ENCODE data around the gene NOP9. TPM values are rescaled to one million over a fixed set of nuclear protein-coding genes. Genes with fewer than 3 reads are reported as not detected.

NOP9 gene
- total RNA-seq, 2 experiments from 2014 or later, result 30.7 to 30.9 TPM

GRCh38 chr14:24277071-24277470 is 22.6 kb upstream of the NOP9 start:
- no peak overlapping the region for H3K4me3 Mint-ChIP-seq

DNA sequence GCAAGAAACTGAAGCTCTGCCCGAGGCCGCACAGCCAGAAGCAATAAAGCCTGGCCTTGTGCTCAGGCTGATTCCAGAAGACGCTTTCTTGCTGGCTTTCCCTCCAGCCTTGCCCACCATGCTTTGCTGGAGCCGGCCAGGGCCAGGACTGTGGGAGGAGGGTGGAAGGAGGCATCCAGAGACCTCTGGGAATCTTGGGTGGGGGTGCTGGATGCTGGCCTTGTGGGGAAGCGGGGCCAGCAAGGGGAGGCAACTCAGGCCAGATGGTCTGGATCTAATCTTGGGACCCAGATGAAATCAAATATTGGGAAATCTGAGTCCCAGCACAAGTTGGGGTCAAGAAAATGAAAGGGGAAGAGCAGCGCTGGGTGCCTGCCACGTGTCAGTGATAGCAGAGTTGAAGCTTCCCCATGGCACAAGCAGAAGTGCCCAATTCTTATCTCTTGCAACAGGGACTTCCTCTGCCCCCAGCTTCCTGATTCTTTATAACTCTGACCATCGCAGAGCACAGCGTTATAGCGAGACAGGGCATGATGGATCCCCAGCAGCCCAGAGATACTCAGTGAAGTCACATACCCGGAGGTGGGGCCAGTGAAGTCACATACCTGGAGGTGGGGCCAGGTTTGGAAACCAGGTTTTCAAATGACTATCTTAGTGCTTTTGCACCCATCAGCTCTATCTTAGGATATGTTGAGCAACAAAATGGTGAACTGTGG is 21.9 kb upstream of the NOP9 start:
- peak; percentile 62 for DNase-seq
- CTCF ChIA-PET, result interaction anchor here (0.6 to 2.7 kb wide), 5 partner anchors 12 to 33 kb away, joined by 3 to 10 read pairs (median 3); partner anchors contain the start of genes CIDEB, DHRS1 and NOP9
- H3K36me3 Mint-ChIP-seq, result peaks cover 3% of the 10 kb centered on the region
- intact Hi-C loops (cut with micrococcal nuclease), result loop anchor here (10.0 kb wide), 1 partner anchor 223 kb away; the partner anchor contains the start of gene CARMIL3
- no peaks in the 10 kb centered on the region for H3K9me3 Mint-ChIP-seq
- POLR2A ChIA-PET, result interaction anchor here (0.7 to 1.4 kb wide), 2 partner anchors 30 to 31 kb away, joined by 3 read pairs; no protein-coding TSS in a partner anchor
- H3K27me3 Mint-ChIP-seq, result no peaks in the 10 kb centered on the region
- peaks cover 63% of the 10 kb centered on the region for H3K4me1 Mint-ChIP-seq (ENCODE audit: low read depth)
- no peak overlapping the region for H3K4me3 Mint-ChIP-seq
- H3K27ac Mint-ChIP-seq, result peak overlapping the region; percentile 54

More at GRCh38 chr14:24277071-24277470, 22.6 kb upstream of the NOP9 start:
- intact Hi-C loops (cut with micrococcal nuclease), result loop anchor here (10.0 kb wide), 1 partner anchor 222 kb away; the partner anchor contains the start of gene CARMIL3
- POLR2A ChIA-PET, result no interaction called here
- no peaks in the 10 kb centered on the region for H3K9me3 Mint-ChIP-seq
- H3K36me3 Mint-ChIP-seq, result peaks cover 3% of the 10 kb centered on the region
- CTCF ChIA-PET, result interaction anchor here (0.6 to 2.7 kb wide), 4 partner anchors 12 to 34 kb away, joined by 3 to 10 read pairs (median 3); partner anchors contain the start of gene CIDEB
- no peak overlapping the region for H3K27ac Mint-ChIP-seq
- no peak for DNase-seq
- no peaks in the 10 kb centered on the region for H3K27me3 Mint-ChIP-seq
- peaks cover 70% of the 10 kb centered on the region for H3K4me1 Mint-ChIP-seq (ENCODE audit: low read depth)

DNA sequence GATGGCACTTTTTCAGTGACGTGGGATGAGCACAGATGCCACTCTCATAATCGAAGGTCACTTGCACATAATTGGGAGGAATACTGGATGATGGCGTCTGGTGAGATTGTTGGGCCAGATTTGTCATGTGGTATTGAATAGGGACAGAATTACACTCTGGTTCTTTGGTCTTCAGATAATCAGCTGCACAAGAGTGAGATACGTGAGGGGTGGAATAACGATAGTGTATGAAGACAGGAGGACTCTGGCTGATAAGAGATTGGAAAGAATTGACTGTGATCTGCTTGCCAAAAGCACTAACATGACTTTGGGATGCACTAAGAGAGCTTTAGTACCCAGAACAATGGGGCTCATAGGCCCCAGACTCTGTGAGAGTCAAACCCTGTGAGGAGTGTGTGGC is 21.2 kb upstream of the NOP9 start:
- ChIA-PET POLR2A (interaction anchor here (0.8 to 1.4 kb wide), 2 partner anchors 32 to 36 kb away, joined by 3 to 4 read pairs; partner anchors contain the start of gene TINF2), CTCF (interaction anchor here (1.1 to 6.7 kb wide), 5 partner anchors 12 to 32 kb away, joined by 4 to 66 read pairs (median 24); partner anchors contain the start of genes CIDEB, DHRS1 and NOP9)
- Mint-ChIP-seq H3K36me3 (peaks cover 3% of the 10 kb centered on the region), H3K27me3 (no peaks in the 10 kb centered on the region), H3K9me3 (no peaks in the 10 kb centered on the region), H3K27ac (peak overlapping the region; percentile 54), H3K4me3 (no peak overlapping the region), H3K4me1 (ENCODE audit: low read depth) (peaks cover 56% of the 10 kb centered on the region)
- DNase-seq, result no peak
- intact Hi-C loops (cut with micrococcal nuclease), result loop anchor here (10.0 kb wide), 1 partner anchor 224 kb away; the partner anchor contains the start of gene CARMIL3

GRCh38 chr14:24279301-24280186 is 20.1 kb upstream of the NOP9 start:
- intact Hi-C loops (cut with micrococcal nuclease), result loop anchor here (1.0 to 10.0 kb wide), 3 partner anchors 10 to 225 kb away; partner anchors contain the start of gene CARMIL3
- ChIA-PET POLR2A (interaction anchor here (0.8 to 1.4 kb wide), 5 partner anchors 9 to 55 kb away, joined by 3 to 4 read pairs (median 3); partner anchors contain the start of genes ADCY4 and TINF2), CTCF (interaction anchor here (0.7 to 6.7 kb wide), 13 partner anchors 8 to 152 kb away, joined by 3 to 66 read pairs (median 7); partner anchors contain the start of genes CIDEB, DHRS1, LTB4R2 and NOP9)
- no peaks in the 10 kb centered on the region for H3K27me3 Mint-ChIP-seq
- peaks cover 46% of the 10 kb centered on the region for H3K4me1 Mint-ChIP-seq (ENCODE audit: low read depth)
- no peak overlapping the region for H3K4me3 Mint-ChIP-seq
- H3K9me3 Mint-ChIP-seq, result no peaks in the 10 kb centered on the region
- H3K27ac Mint-ChIP-seq, result peak overlapping the region; percentile 70
- H3K36me3 Mint-ChIP-seq, result peaks cover 3% of the 10 kb centered on the region
- peak; percentile 77 for DNase-seq

DNA sequence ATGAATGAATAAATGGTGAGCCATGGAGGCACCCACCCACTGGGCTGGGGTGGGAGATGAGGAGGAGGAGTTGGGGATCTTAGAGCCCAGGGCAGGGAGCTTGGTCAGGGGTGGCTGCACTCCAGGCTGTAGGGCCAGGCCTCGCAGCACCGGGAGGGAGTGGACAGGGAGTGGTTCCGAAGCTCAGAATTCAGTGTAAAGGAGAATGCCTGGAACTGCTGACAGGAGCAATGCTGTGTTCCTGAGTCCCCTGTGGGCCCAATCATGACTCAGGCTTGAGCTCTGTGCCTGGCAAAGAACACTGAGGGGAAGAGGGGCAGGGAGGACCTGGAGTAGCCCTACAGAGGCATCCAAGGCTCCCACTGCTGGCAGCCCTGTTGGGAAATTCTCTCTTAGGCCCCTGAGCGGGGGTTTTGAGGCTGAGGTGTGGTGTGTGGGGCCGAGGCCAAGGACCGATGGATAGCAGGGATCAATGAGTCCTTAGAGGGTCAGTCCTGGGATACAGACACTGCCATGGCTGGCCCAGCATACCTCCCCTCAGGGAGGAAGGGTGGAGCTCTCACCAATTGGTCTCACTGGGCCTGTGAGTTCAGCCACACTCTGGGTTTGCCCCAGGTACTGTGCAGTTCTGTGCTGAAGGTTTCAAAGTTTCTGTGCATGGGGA is 18.7 kb upstream of the NOP9 start:
- intact Hi-C loops (cut with micrococcal nuclease), result no loop called here
- Mint-ChIP-seq H3K4me1 (ENCODE audit: low read depth) (peaks cover 38% of the 10 kb centered on the region), H3K9me3 (no peaks in the 10 kb centered on the region), H3K27me3 (no peaks in the 10 kb centered on the region), H3K36me3 (peaks cover 3% of the 10 kb centered on the region), H3K4me3 (no peak overlapping the region), H3K27ac (no peak overlapping the region)
- no peak for DNase-seq
- POLR2A ChIA-PET, result interaction anchor here (1.1 to 1.4 kb wide), 3 partner anchors 9 to 39 kb away, joined by 4 to 5 read pairs (median 5); partner anchors contain the start of gene TINF2
- CTCF ChIA-PET, result interaction anchor here (0.9 to 6.7 kb wide), 9 partner anchors 9 to 53 kb away, joined by 3 to 66 read pairs (median 10); partner anchors contain the start of genes CIDEB, DHRS1, NOP9 and RABGGTA

GRCh38 chr14:24281636-24282035 is 18.0 kb upstream of the NOP9 start:
- Mint-ChIP-seq H3K27ac (no peak overlapping the region), H3K4me3 (no peak overlapping the region), H3K9me3 (no peaks in the 10 kb centered on the region), H3K4me1 (ENCODE audit: low read depth) (peaks cover 38% of the 10 kb centered on the region), H3K27me3 (no peaks in the 10 kb centered on the region), H3K36me3 (peaks cover 3% of the 10 kb centered on the region)
- no peak for DNase-seq
- intact Hi-C loops (cut with micrococcal nuclease), result no loop called here
- ChIA-PET POLR2A (interaction anchor here (1.1 kb wide), 1 partner anchor 9 kb away, joined by 5 read pairs; no protein-coding TSS in a partner anchor), CTCF (interaction anchor here (1.6 to 6.7 kb wide), 4 partner anchors 9 to 38 kb away, joined by 3 to 66 read pairs (median 24); partner anchors contain the start of genes CIDEB, DHRS1 and NOP9)

- intact Hi-C loops (cut with micrococcal nuclease), result no loop called here
- peaks cover 3% of the 10 kb centered on the region for H3K36me3 Mint-ChIP-seq
- POLR2A ChIA-PET, result interaction anchor here (0.6 to 1.7 kb wide), 2 partner anchors 16 to 36 kb away, joined by 3 to 4 read pairs; no protein-coding TSS in a partner anchor
Measured at GRCh38 chr14:24282736-24283135, 16.9 kb upstream of the NOP9 start.

DNA sequence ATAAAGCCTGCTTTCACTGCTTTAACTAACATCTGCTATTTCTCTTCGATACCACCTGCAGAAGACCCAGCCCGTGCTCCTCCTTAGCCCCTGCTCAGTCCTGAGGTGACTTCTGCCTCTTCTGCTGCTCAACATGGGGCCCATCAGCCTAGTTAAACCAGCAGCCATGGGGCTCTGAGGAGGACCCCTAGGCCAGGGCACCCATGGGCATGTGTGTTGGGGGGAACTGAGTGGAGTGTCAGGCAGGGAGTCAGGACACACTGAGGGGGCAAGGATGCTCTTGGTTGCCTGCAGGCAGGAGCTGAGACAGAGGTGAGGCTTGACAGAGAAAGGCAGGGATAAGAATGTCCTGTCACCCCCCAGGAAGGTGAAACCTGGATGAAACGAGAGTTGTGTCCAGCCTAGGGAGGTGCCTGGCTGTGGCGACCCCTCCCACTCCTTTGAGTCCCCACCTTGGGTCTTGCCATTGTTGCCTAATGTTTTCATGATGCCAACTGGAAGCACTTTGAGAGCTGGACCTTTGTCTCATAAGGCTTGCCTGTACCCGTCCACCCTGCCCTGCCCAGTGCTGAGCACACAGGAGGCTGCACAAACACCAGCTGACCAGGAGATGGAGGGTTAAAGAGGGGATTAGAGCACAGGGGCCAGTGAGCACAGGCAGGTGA is 15.7 kb upstream of the NOP9 start:
- ChIA-PET POLR2A (interaction anchor here (1.7 kb wide), 1 partner anchor 37 kb away, joined by 4 read pairs; no protein-coding TSS in a partner anchor), CTCF (interaction anchor here (1.0 to 6.7 kb wide), 3 partner anchors 15 to 40 kb away, joined by 4 to 66 read pairs (median 4); partner anchors contain the start of genes CIDEB, DHRS1 and NOP9)
- H3K4me3 Mint-ChIP-seq, result no peak overlapping the region
- intact Hi-C loops (cut with micrococcal nuclease), result no loop called here
- H3K27ac Mint-ChIP-seq, result no peak overlapping the region
- no peak for DNase-seq
- H3K9me3 Mint-ChIP-seq, result no peaks in the 10 kb centered on the region
- H3K4me1 Mint-ChIP-seq (ENCODE audit: low read depth), result peaks cover 20% of the 10 kb centered on the region
- H3K36me3 Mint-ChIP-seq, result peaks cover 3% of the 10 kb centered on the region
- no peaks in the 10 kb centered on the region for H3K27me3 Mint-ChIP-seq

More at GRCh38 chr14:24282736-24283135, 16.9 kb upstream of the NOP9 start:
- DNase-seq, result no peak
- Mint-ChIP-seq H3K4me1 (ENCODE audit: low read depth) (peaks cover 29% of the 10 kb centered on the region), H3K9me3 (no peaks in the 10 kb centered on the region), H3K27ac (no peak overlapping the region), H3K27me3 (no peaks in the 10 kb centered on the region), H3K4me3 (no peak overlapping the region)
- CTCF ChIA-PET, result interaction anchor here (1.0 to 6.7 kb wide), 4 partner anchors 16 to 40 kb away, joined by 3 to 66 read pairs (median 4); partner anchors contain the start of genes CIDEB, DHRS1 and NOP9

DNA sequence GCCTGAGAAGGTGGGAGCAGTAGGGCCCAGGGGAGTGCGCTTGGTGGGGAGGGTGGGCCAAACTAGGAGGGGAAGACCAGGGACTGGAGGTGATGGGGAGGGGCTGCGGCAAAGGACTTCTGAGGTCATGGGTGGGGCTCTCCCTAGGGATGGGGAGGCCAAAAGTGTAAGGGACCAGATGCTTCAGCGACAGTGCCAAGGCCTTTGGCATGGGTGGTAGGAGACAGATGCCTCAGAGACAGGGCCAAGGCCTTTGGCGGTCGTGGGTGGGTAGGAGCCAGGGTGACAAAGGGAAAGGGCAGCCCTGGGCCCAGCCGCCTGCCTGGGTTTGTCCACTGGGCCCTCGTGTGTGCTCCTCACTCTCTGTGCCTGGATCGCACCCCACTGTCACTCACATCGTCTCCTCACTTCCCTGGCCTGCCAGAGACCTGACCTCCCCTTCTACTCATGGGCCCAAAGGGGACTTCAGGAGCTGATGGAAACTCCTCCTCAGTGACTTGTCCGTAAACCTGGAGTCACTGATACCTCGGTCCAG is 15.1 kb upstream of the NOP9 start:
- Mint-ChIP-seq H3K36me3 (peaks cover 3% of the 10 kb centered on the region), H3K9me3 (no peaks in the 10 kb centered on the region), H3K4me1 (ENCODE audit: low read depth) (peaks cover 20% of the 10 kb centered on the region), H3K4me3 (no peak overlapping the region), H3K27me3 (no peaks in the 10 kb centered on the region), H3K27ac (no peak overlapping the region)
- ChIA-PET POLR2A (no interaction called here), CTCF (interaction anchor here (6.7 kb wide), 1 partner anchor 14 kb away, joined by 66 read pairs; the partner anchor contains the start of genes DHRS1 and NOP9)
- intact Hi-C loops (cut with micrococcal nuclease), result no loop called here
- no peak for DNase-seq

GRCh38 chr14:24285351-24285750 is 14.3 kb upstream of the NOP9 start:
- Mint-ChIP-seq H3K4me1 (ENCODE audit: low read depth) (peaks cover 20% of the 10 kb centered on the region), H3K4me3 (no peak overlapping the region), H3K36me3 (peaks cover 5% of the 10 kb centered on the region), H3K27me3 (no peaks in the 10 kb centered on the region), H3K27ac (no peak overlapping the region), H3K9me3 (no peaks in the 10 kb centered on the region)
- CTCF ChIA-PET, result interaction anchor here (6.7 kb wide), 1 partner anchor 13 kb away, joined by 66 read pairs; the partner anchor contains the start of genes DHRS1 and NOP9
- DNase-seq, result no peak
- POLR2A ChIA-PET, result no interaction called here
- intact Hi-C loops (cut with micrococcal nuclease), result no loop called here

Data from activated CD4-positive, alpha-beta memory T cell treated with anti-CD3 and anti-CD28 coated beads for 36 hours (primary cell).